Type B pancreatic cell (in vitro differentiated cells): ENCODE results near the gene SGSM2. TPM values are rescaled to one million over a fixed set of nuclear protein-coding genes. Genes with fewer than 3 reads are reported as not detected.

Experiments used
- DNase-seq: peaks from one replicate; pipeline ENCODE4 v3.0.0; 2021; ENCODE audit warnings: mixed read lengths; ENCODE audit not compliant: unreplicated experiment; ENCODE audit errors: extremely low spot score
- H3K27ac Mint-ChIP-seq: 2 replicates; pipeline ENCODE4 v1.8.0; 2021; ENCODE audit warnings: mild to moderate bottlenecking, mixed read lengths
- H3K27me3 Mint-ChIP-seq: 2 replicates; pipeline ENCODE4 v1.8.0; 2021; ENCODE audit warnings: mixed read lengths
- H3K36me3 Mint-ChIP-seq: 2 replicates; pipeline ENCODE4 v1.8.0; 2021; ENCODE audit warnings: mixed read lengths
- H3K4me1 Mint-ChIP-seq: one replicate; pipeline ENCODE4 v1.8.0; 2021; ENCODE audit warnings: mixed read lengths; ENCODE audit not compliant: unreplicated experiment
- H3K4me3 Mint-ChIP-seq: 2 replicates; pipeline ENCODE4 v1.8.0; 2021; ENCODE audit warnings: mild to moderate bottlenecking, mixed read lengths
- H3K9me3 Mint-ChIP-seq: 2 replicates; pipeline ENCODE4 v1.8.0; 2021; ENCODE audit warnings: mixed read lengths
- total RNA-seq: library from RNA; stranded (reverse); gene quantifications from 2 replicates; pipeline ENCODE4 v1.2.1, GENCODE V29; 2021; ENCODE audit warnings: low replicate concordance
- TF ChIP-seq, protein P1 (sequence below): fragments of 200-600 bp; sonication (generic); conservative IDR thresholded peaks from 2 replicates; pipeline ENCODE4 v1.5.0; 2021; ENCODE audit warnings: antibody characterized with exemption, mild to moderate bottlenecking

The SGSM2 gene
- total RNA-seq, 1 donor from 2014 or later = 74.3 TPM

GRCh38 chr17:2362016-2362415, 24.7 kb downstream of the SGSM2 start:
- peaks cover 11% of the 10 kb centered on the region for H3K4me1 Mint-ChIP-seq
- H3K9me3 Mint-ChIP-seq = no peaks in the 10 kb centered on the region
- peaks cover 10% of the 10 kb centered on the region for H3K36me3 Mint-ChIP-seq
- TF ChIP-seq, protein P1, sequence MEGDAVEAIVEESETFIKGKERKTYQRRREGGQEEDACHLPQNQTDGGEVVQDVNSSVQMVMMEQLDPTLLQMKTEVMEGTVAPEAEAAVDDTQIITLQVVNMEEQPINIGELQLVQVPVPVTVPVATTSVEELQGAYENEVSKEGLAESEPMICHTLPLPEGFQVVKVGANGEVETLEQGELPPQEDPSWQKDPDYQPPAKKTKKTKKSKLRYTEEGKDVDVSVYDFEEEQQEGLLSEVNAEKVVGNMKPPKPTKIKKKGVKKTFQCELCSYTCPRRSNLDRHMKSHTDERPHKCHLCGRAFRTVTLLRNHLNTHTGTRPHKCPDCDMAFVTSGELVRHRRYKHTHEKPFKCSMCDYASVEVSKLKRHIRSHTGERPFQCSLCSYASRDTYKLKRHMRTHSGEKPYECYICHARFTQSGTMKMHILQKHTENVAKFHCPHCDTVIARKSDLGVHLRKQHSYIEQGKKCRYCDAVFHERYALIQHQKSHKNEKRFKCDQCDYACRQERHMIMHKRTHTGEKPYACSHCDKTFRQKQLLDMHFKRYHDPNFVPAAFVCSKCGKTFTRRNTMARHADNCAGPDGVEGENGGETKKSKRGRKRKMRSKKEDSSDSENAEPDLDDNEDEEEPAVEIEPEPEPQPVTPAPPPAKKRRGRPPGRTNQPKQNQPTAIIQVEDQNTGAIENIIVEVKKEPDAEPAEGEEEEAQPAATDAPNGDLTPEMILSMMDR = no peak
- no peak overlapping the region for H3K27ac Mint-ChIP-seq
- H3K4me3 Mint-ChIP-seq = no peak overlapping the region
- no peaks in the 10 kb centered on the region for H3K27me3 Mint-ChIP-seq
- no peak for DNase-seq

DNA sequence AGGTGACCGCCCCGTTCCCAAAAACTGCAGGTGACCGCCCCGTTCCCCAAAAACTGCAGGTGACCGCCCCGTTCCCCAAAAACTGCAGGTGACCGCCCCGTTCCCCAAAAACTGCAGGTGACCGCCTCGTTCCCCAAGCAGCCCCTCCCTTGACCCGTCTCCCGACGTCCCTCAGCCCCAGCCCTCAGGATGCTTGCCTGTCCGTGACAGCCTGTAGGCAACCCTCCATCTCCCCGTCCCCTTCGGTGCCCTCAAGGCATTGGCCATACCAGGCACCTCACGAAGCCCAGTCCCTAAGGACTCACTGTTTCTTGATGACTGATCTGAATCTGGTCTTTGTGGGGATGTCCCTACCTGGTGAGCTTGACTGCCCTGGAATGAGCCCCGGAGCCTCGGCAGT, 25.1 kb downstream of the SGSM2 start:
- TF ChIP-seq, protein P1 = no peak
- Mint-ChIP-seq H3K4me1 (peaks cover 11% of the 10 kb centered on the region), H3K36me3 (peaks cover 10% of the 10 kb centered on the region), H3K4me3 (no peak overlapping the region), H3K27ac (no peak overlapping the region), H3K27me3 (no peaks in the 10 kb centered on the region), H3K9me3 (no peaks in the 10 kb centered on the region)
- DNase-seq = no peak

GRCh38 chr17:2362881-2363280, 25.6 kb downstream of the SGSM2 start:
- H3K27ac Mint-ChIP-seq = no peak overlapping the region
- H3K27me3 Mint-ChIP-seq = no peaks in the 10 kb centered on the region
- H3K36me3 Mint-ChIP-seq = peaks cover 10% of the 10 kb centered on the region
- DNase-seq = no peak
- TF ChIP-seq, protein P1 = no peak
- no peak overlapping the region for H3K4me3 Mint-ChIP-seq
- no peaks in the 10 kb centered on the region for H3K9me3 Mint-ChIP-seq
- H3K4me1 Mint-ChIP-seq = peaks cover 11% of the 10 kb centered on the region

DNA sequence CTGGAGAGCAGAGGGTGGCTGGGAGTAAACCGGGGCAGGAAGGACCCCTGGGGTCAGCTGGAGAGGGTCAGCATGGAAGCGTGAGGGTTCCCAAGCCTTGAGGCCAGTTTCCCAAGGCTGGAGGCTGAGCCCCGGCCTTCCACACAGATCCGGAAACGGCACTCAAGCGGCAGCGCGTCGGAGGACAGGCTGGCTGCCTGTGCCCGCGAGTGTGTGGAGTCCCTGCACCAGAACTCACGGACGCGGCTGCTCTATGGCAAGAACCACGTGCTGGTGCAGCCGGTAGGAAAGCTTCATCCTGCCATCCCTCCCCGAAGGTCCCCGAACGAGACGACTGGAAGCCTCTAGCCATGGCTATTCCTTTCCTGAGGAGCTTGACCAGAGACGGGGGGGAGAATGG, 26.0 kb downstream of the SGSM2 start:
- H3K9me3 Mint-ChIP-seq = no peaks in the 10 kb centered on the region
- TF ChIP-seq, protein P1 = no peak
- no peak overlapping the region for H3K27ac Mint-ChIP-seq
- no peak for DNase-seq
- H3K4me3 Mint-ChIP-seq = no peak overlapping the region
- H3K27me3 Mint-ChIP-seq = no peaks in the 10 kb centered on the region
- peaks cover 10% of the 10 kb centered on the region for H3K36me3 Mint-ChIP-seq
- peaks cover 11% of the 10 kb centered on the region for H3K4me1 Mint-ChIP-seq

DNA sequence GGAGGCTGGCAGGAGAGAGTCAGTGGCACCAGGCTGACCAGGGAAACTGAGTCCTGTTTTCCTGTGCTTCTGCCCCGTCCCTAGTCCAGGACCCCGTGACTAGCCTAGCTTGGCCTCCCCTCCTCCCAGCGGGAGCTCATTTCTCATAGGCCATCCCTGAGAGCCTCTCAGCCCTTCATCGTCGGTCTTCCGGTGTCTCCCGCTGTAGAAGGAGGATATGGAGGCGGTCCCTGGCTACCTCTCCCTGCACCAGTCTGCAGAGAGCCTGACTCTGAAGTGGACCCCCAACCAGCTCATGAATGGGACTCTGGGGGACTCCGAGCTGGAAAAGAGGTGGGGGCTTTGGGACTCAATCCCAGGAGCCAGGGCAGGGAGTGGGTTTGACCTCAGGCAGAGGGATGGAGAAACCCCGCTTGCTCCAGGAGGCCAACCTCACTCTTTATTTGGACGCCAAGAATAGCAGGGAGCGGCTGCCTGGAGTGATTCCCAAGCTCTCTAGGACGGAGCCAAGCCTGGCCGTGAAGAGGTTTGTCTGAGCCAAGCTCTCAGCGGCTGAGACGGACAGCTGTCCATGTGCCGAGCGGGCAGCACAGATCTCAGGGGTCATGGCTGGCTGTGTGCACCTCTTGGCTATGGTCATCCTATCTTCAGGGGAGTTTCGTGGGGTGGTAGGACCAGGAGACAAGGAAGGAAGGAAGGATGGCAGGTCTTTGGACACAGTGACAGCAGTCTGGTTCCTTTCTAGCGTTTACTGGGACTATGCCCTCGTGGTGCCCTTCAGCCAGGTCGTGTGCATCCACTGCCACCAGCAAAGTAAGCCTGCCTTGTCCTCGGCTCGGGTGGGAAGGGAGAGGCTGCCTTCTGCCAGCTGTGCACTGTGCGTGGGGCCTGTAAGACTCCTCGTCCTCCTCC, 26.8 kb downstream of the SGSM2 start:
- H3K36me3 Mint-ChIP-seq = peaks cover 10% of the 10 kb centered on the region
- no peaks in the 10 kb centered on the region for H3K9me3 Mint-ChIP-seq
- no peak overlapping the region for H3K27ac Mint-ChIP-seq
- no peak overlapping the region for H3K4me3 Mint-ChIP-seq
- DNase-seq = no peak
- H3K4me1 Mint-ChIP-seq = peaks cover 9% of the 10 kb centered on the region
- H3K27me3 Mint-ChIP-seq = no peaks in the 10 kb centered on the region
- TF ChIP-seq, protein P1 = no peak
